HS-27A (cell line): ENCODE measurements around the gene KIF16B.

Source experiments
- DNase-seq: peaks from one replicate; pipeline ENCODE4 v3.0.0-alpha.2; 2012; ENCODE audit warnings: low read depth, missing footprints

The KIF16B gene

GRCh38 chr20:16437387-16437996, 135.8 kb downstream of the KIF16B start:
- no peak for DNase-seq

DNA sequence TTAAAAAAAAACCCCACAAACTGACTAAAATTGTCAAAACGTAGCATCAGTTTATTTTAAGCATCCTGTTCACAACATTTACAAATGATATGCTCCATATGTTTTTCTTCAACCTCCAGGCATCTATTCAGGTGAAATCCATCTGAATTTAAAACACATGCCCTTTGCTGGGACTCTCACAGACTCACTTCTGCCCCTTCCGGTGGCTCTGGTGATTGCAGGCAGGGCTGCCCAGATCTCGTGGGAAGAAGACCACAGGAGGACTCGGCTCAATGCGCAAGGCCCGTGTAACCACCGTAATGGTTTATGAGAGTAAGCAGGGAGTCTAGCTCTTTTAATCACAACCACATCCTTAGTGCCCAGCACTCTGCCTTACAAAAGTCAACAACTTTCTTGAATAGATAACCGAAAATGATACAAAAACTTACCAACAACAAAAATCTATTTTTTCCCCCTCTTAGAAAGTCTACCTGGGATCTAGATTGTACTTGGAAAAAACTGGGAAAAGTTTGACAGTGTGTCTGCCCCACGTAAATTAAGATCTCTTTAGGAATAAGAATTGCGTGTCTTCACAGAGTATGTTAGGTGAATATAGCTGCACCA, 139.1 kb downstream of the KIF16B start:
- no peak for DNase-seq

GRCh38 chr20:16433293-16433580, 140.0 kb downstream of the KIF16B start:
- no peak for DNase-seq

DNA sequence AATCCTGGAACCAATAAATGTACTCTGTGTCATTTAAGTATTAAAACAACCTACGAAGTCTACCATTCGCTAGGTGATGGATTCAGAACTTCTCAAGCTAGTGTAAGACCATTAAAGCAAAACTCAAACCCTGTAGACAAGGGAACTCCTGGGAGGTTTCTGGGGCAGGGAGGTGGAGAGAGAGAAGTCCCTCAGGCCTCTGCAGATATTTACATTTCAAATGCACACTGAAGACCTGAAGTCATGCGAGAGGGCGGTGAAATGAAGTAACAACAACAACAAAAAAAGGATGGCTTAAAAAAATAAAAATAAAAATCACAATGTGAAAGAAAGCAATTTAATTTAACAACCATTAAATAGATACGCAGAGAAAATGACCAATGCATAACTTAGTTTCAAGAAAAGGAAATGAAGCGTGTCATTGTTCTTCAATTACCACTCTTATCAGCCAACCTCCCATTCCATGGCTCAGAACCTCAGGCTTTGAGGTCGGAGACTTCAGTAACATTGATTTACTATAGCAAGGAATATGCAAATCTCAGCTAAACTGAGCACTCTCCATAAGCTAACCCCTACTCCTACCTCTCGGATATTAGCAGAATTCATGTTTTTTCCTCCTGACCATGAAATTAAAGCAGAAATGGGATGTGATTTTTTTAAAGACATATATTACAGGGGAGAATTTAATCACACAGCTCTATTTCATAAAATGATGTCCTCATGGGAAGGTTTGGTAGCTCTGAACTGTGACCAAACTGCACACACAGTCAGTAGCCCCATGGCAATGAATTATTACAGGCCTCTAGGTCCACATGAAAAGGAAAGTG, 140.6 kb downstream of the KIF16B start:
- DNase-seq, result no peak

GRCh38 chr20:16428112-16428511, 145.1 kb downstream of the KIF16B start:
- DNase-seq, result no peak

DNA sequence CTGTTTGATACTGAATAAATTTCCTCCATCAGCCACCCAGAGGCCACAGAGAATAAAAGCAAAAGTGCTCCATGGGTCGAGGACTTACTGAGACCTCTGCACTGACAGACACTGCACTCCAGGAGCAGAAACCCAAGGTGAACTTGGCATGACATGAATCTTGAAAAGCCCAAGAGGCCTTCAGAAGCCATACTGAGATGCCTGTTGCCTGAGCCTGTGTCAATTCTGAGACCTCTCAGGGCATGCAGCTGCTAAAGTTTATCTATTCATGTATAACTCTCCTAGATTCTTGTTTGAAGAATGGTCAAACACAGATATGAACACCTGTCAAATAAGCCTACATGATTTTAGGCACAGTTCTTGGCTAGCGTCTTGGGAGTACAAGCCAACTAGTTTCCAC, 145.7 kb downstream of the KIF16B start:
- DNase-seq, result no peak

DNA sequence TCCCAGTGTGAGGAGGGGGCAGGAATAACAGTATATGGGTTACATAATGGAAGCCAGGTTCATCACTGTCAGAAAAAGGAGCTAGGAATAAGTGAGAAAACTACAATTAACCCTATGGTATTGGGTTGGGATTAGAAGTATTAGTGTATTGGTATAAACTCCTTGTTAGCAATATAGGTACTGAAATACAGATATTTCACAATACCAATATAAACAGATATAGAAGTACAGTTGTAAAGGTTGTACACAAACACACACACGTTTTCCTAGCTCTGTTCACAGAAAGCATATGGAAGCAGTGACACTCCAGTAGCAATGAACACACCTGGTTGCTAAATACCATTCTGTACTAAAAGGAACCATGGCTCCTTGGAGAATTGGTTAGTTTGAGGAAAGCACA, 148.5 kb downstream of the KIF16B start:
- no peak for DNase-seq

DNA sequence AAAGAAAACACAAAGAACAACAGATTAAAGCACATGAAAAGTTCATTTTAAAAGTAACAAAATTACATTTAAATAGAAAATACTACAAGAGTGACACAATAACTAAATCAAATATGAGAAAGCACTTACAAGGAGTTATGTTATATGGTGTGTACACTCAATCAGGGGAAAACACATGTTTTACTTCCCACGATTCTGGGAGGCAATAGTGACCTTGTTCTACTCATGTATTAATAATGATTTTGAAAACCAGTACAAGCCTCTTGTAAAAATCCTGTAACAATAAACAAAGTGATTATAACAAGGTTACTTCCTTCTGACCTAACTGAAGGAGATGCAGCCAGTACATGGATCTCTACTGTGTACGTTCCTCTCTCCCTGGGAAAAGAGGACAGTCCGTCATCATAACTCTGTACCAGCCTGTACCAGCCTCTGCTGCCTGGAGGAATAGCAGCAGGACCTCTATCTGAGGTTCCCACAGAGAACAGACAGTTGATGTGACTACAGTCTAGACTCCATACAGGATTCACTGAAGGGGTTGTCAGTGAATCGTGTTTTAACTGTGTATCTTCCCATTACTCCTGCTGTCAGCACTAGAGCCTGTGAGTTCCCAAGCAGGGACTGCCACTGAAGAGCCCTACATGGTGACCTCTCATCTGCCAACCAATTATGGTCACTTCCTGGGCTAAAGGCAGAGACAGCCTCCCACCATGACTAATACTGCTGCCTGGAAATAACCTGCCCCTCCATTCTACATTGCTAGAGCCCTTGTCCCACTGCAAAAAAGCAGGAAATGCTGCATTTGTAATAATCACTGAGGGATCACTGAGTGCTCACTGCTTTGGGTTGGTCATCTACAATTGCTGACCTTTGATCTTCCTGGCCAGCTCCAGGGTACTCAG, 149.7 kb downstream of the KIF16B start:
- DNase-seq, result no peak

DNA sequence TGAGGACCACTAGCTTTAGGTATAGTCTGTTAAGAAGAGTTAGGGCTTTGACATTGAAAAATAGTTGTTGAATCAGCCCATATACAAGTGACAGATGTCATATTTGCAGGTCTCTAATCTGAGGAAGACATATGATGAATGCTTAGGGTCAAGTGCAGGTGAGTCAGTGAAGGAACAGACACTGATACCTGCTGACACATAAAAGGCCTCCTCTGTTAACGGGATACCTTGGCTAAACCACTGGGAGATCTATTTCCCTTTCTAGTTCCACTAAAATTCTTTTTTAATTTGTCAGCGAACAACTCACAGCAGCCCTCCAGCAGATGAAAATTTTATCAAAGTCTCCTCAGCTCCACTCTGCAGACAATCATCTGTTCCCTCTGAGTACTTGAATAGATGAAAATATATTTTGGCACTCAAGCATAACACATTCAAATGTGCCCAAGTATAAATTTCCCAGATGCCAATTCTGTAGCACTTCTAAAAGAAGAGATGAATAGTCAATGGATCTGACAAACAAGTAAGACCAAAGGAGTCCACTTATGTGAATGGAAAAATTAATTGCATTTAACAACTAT, 154.0 kb downstream of the KIF16B start:
- no peak for DNase-seq

GRCh38 chr20:16418616-16419015, 154.6 kb downstream of the KIF16B start:
- DNase-seq, result no peak

GRCh38 chr20:16417001-16417400, 156.2 kb downstream of the KIF16B start:
- no peak for DNase-seq

GRCh38 chr20:16415071-16416053, 157.9 kb downstream of the KIF16B start:
- DNase-seq, result no peak

DNA sequence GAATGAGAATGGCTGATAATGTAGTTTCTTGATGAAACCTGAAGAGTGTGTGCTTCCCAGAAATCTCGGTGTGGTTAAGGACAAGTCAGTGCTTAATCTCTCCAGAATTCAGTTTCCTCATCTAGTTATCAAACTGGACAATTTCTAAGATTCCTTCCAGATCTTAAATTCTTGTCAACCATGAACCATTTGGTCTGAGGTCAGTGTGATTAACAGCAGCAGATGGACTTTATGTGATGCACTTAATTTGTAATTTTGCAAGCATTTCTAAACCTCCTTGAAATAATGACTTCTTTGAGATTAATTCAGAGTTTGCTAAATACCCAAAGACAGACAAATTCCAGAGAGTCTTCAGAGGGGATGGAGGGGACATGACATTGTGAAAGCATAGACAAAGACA, 160.3 kb downstream of the KIF16B start:
- DNase-seq, result no peak

DNA sequence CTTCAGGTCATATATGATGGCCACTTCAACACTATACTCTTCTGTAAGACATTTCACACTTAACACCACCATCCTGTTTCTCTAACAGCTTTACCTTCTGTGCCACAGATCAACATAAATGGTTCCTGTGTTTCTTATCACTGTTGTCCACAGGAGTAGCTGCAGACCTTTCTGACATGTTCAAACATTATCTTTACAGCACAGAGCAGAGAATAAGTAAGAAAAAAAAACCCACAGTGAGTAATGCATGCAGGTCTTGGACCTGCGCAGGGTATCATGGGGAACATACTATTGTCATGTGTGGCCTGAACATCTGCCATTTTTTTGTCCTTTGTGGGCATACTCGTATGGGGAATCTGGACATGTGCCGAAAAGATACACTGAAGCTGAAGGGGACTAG, 161.9 kb downstream of the KIF16B start:
- no peak for DNase-seq

- DNase-seq, result no peak
These were observed 162.6 kb downstream of the KIF16B start for GRCh38 chr20:16410626-16411025.

- DNase-seq, result no peak
These were observed 164.3 kb downstream of the KIF16B start for GRCh38 chr20:16408981-16409380.

DNA sequence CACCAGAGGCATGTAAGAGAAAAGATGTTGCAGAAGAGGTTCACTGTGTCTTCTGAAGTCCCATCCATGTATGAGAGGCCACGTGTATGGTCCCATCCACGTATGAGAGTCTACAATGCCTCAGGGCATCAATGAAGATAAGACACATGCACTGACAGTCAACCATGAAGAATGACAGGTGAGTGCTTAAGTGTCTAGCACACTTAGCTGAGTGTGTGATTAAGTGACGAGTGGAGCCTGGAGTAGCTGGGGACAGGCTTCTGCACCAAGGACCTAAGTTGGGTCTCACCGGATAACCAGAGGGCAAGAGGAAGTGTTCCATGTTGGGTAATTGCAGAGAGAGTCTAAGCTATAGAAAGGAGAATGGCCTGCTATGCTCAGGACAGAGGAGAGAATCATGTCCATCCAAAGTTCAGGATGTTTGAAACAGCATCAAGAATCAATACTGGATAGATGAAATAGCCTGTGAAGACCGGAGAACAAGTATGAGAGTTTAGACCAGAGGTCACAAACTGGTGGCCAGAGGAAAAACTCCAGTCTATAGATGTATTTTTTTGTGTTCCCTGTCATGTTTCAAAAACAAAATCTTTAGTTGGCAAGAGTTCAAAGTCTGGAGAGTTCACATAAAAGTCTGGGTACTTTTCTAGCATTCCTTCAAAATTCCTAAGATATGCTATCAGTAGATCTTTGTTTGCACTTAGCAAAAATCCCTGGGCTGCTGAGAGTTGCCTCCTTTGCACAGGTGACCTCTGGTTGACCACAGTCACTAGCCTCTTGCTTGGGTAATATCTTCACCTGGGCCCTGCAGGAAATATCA, 165.8 kb downstream of the KIF16B start:
- DNase-seq, result peak; percentile 31

DNA sequence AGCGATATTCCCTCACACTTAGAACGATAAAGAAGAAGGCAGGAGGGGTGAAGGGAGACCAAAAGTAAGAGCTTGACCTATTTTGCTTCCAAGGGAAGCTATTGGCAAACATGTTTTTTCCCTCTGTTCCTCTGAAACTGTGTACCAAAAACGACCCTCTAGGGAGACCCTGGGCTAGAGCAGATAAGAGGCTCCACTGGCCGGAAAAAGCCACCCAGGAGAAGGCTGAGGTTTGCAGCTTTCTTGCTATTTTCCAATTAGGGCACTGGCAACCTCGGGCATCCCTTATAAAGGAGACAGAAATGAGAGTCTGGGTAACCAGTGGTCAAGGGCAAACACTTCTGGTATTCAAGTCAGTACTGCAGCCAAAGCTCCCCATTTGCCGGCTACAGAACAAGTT, 168.0 kb downstream of the KIF16B start:
- DNase-seq, result no peak

DNA sequence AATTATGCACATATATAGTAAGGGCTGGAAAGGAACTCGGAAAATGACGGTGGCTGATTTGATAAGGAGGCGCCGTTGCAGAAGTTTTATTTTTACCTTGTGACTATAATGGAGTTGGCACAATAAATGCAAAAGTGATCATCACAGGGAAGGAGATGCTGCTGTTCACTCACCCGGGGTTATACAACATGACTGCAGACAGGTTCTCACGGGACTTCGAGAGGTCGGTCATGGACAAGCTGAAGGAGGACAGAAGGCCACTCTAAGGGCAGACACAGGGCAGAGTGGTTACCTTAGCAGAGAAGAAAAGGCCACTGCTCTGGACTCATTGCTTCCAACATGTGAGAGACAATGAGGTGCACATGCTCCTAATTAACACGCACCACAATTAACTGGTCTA, 168.6 kb downstream of the KIF16B start:
- DNase-seq, result no peak

DNA sequence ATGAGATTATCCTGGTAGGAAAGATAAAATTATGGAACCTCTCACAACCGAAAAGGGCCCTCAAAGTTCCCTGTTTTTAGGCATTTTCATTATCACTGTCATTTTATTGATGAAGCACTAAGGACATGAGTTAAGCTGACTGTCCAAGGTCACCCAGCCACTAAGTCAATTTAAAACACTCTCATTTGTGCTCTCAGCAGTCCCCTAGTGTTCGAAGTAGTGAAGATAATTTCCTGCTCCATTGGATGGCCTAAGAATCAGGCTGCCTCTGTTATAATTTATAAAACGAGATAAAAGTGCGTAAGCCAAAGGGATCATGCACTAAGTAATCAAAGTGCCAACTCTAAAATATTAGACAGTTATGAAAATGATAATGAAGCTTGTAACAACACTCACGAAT, 169.1 kb downstream of the KIF16B start:
- no peak for DNase-seq
